Measurements from ENCODE around the gene CREM.
"Not testable (repeated sequence)": the region's sequence is repeated elsewhere in the genome, so short reads cannot be mapped to it uniquely, and the experiment has no call there.

CREM gene

DNA sequence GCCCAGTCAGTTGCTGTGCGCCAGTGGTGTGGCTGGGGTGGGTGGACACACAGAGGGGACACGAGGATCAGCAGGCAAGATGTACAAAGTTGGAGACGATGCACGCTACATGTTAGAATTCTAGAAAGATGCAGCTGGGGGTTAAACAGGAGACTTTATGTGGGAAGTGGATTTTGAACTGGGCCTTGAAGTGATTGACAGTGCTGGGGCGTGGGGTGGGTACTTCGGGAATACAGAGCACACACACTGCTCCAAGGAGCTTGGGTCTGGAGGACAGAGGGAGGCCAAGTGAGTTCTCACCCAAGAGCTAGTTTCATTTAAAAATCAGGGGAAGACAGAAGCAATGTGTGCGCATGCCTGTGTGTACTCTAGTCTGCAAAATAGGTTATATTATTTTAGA, 87.1 kb downstream of the CREM start:
- H3K4me3 ChIP-seq (ENCODE audit: control insufficient read depth, low read depth, low read length): no peak overlapping the region
- DNase-seq (ENCODE audit: low read depth): no peak
- TF ChIP-seq, protein P1, sequence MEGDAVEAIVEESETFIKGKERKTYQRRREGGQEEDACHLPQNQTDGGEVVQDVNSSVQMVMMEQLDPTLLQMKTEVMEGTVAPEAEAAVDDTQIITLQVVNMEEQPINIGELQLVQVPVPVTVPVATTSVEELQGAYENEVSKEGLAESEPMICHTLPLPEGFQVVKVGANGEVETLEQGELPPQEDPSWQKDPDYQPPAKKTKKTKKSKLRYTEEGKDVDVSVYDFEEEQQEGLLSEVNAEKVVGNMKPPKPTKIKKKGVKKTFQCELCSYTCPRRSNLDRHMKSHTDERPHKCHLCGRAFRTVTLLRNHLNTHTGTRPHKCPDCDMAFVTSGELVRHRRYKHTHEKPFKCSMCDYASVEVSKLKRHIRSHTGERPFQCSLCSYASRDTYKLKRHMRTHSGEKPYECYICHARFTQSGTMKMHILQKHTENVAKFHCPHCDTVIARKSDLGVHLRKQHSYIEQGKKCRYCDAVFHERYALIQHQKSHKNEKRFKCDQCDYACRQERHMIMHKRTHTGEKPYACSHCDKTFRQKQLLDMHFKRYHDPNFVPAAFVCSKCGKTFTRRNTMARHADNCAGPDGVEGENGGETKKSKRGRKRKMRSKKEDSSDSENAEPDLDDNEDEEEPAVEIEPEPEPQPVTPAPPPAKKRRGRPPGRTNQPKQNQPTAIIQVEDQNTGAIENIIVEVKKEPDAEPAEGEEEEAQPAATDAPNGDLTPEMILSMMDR (IDR thresholded peaks at IDR 0.05; ENCODE audit: control insufficient read depth, insufficient read depth, low read depth, low read length, missing control alignments): no peak

DNA sequence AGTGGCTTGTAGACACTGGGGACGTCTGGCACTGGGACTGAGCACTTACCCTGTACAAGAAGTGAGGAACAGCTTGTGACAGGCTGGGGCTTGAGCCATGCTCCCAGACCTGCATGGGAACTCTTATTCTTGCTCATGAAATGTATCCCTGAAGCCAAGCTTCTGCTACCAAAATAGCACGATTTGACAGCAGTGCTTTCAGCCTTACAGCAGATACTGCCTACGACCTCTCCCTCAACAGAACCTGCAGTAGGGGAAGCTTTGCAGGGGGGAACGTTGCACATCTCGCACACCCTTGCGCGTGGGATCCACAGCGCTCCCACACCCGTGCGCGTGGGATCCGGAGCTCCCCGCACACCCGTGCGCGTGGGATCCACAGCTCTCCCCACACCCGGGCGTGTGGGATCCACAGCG, 88.0 kb downstream of the CREM start:
- TF ChIP-seq, protein P1 (IDR thresholded peaks at IDR 0.05; ENCODE audit: control insufficient read depth, insufficient read depth, low read depth, low read length, missing control alignments): no peak
- no peak overlapping the region for H3K4me3 ChIP-seq (ENCODE audit: control insufficient read depth, low read depth, low read length)
- no peak for DNase-seq (ENCODE audit: low read depth)

DNA sequence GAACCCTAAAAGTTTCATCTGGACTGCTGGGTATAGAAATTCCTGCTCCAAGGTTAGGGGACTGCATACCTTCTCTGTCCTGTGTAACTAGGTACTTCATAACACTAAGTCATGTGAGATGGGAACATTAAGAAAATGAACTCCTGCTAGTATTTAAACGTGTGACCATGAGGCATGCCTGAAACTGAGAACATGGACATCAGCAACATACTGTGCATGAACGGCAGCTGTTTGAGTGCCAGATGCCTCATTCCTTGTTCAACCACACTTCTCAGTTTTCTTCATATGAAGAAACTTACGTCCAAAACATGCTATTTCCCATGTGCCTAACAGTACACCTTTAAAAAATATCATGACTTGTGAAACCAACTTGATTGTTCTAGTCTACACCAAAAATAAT, 88.5 kb downstream of the CREM start:
- DNase-seq (ENCODE audit: low read depth): no peak
- H3K4me3 ChIP-seq (ENCODE audit: control insufficient read depth, low read depth, low read length): no peak overlapping the region
- TF ChIP-seq, protein P1 (IDR thresholded peaks at IDR 0.05; ENCODE audit: control insufficient read depth, insufficient read depth, low read depth, low read length, missing control alignments): no peak

DNA sequence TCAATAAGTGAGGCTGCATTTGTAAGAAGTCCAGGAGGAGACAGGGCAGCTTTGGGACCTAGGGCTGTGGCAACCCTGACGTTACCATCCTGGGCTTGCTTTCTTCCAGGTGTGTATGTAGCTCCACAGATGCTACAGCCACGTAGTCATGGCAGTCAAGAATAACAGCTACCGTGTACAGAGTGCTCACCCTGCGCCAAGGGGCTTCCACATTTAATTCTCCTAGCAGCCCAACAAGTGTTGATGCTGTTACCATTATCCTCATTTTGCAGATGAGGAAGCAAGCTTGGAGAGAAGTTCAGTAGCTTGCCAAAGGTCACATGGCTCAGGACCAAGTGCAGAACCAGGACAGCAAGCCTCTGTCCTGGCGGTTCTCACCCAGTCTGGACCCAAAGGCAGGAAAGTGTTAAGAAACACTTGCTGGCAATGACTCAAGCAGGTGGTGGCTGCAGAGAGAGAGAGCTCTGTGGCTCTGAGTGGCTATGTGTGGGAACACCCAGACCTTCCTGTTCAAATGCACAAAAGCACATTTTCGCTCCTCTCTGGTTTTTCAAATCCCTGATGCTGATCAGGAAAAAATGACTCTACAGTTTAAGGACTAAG, 89.8 kb downstream of the CREM start:
- TF ChIP-seq, protein P1 (IDR thresholded peaks at IDR 0.05; ENCODE audit: control insufficient read depth, insufficient read depth, low read depth, low read length, missing control alignments): no peak
- H3K4me3 ChIP-seq (ENCODE audit: control insufficient read depth, low read depth, low read length): no peak overlapping the region
- DNase-seq (ENCODE audit: low read depth): no peak

DNA sequence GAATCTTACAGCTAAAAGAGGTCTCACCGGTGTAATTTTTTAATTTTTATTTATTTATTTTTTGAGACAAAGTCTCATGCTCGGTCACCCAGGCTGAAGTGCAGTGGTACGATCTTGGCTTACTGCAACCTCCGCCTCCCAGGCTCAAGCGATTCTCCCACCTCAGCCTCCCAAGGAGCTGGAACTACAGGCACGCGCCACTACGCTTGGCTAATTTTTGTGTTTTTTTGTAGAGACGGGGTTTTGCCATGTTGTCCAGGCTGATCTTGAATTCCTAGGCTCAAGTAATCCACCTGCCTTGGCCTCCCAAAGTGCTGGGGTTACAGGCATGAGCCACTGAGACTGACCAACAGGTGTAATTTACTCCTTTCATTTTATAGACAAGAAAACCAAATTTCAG, 90.3 kb downstream of the CREM start:
- not testable (repeated sequence) for DNase-seq (ENCODE audit: low read depth); H3K4me3 ChIP-seq (ENCODE audit: control insufficient read depth, low read depth, low read length)

DNA sequence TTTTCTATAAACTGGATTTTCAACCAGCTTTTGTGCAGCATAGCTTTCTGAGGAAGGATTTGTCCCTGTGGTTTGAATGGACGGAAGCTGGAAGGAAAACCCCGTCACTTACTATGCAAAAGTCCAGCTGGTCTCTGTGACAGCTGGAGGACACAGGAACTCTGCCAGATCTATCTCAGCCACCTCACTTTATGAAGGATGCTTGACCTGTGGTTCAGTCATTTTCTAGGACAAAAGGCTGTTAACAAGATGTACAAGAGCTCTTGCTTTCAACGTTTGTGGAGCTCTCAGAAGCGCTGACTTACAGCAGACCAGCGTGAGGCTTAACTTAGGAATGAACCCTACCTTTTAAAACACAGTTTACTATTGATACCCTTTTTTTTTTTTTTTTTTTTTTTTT, 90.8 kb downstream of the CREM start:
- no peak for DNase-seq (ENCODE audit: low read depth)
- no peak overlapping the region for H3K4me3 ChIP-seq (ENCODE audit: control insufficient read depth, low read depth, low read length)
- TF ChIP-seq, protein P1 (IDR thresholded peaks at IDR 0.05; ENCODE audit: control insufficient read depth, insufficient read depth, low read depth, low read length, missing control alignments): no peak

DNA sequence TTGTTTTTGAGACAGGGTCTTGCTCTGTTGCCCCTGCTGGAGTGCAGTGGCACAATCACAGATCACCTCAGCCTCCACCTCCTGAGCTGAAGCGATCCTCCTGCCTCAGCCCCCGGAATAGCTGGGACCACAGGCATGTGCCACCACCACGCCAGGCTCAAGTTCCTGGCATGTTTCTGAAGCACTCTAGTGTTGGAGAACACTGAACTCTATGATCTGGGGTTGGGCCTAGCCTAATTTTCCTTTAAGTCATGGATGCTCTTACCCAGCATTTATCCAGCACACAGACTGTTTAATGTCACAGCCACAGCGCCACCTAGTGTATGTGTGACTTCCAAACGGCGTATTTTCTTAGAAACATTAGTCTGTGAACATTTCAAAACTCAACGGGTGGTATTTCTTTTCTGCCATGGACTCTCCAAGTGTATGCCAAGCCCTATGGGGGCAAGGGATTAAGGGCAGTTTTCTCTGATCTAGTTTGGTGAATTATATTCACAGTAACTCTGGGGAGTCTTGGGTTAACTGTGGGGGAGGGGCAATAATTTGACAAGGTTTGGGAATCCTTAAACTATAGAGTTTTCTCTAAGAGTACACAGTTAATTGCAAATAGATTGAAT, 91.8 kb downstream of the CREM start:
- TF ChIP-seq, protein P1 (IDR thresholded peaks at IDR 0.05; ENCODE audit: control insufficient read depth, insufficient read depth, low read depth, low read length, missing control alignments): peak; percentile 74
- no peak overlapping the region for H3K4me3 ChIP-seq (ENCODE audit: control insufficient read depth, low read depth, low read length)
- peak; percentile 63 for DNase-seq (ENCODE audit: low read depth)

All from AG09309 (cell line).